Measurements from ENCODE around the gene ZFYVE9.
"Not testable (repeated sequence)": the region's sequence is repeated elsewhere in the genome, so short reads cannot be mapped to it uniquely, and the experiment has no call there.

The ZFYVE9 gene, protein sequence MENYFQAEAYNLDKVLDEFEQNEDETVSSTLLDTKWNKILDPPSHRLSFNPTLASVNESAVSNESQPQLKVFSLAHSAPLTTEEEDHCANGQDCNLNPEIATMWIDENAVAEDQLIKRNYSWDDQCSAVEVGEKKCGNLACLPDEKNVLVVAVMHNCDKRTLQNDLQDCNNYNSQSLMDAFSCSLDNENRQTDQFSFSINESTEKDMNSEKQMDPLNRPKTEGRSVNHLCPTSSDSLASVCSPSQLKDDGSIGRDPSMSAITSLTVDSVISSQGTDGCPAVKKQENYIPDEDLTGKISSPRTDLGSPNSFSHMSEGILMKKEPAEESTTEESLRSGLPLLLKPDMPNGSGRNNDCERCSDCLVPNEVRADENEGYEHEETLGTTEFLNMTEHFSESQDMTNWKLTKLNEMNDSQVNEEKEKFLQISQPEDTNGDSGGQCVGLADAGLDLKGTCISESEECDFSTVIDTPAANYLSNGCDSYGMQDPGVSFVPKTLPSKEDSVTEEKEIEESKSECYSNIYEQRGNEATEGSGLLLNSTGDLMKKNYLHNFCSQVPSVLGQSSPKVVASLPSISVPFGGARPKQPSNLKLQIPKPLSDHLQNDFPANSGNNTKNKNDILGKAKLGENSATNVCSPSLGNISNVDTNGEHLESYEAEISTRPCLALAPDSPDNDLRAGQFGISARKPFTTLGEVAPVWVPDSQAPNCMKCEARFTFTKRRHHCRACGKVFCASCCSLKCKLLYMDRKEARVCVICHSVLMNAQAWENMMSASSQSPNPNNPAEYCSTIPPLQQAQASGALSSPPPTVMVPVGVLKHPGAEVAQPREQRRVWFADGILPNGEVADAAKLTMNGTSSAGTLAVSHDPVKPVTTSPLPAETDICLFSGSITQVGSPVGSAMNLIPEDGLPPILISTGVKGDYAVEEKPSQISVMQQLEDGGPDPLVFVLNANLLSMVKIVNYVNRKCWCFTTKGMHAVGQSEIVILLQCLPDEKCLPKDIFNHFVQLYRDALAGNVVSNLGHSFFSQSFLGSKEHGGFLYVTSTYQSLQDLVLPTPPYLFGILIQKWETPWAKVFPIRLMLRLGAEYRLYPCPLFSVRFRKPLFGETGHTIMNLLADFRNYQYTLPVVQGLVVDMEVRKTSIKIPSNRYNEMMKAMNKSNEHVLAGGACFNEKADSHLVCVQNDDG (N-terminal part only)

DNA sequence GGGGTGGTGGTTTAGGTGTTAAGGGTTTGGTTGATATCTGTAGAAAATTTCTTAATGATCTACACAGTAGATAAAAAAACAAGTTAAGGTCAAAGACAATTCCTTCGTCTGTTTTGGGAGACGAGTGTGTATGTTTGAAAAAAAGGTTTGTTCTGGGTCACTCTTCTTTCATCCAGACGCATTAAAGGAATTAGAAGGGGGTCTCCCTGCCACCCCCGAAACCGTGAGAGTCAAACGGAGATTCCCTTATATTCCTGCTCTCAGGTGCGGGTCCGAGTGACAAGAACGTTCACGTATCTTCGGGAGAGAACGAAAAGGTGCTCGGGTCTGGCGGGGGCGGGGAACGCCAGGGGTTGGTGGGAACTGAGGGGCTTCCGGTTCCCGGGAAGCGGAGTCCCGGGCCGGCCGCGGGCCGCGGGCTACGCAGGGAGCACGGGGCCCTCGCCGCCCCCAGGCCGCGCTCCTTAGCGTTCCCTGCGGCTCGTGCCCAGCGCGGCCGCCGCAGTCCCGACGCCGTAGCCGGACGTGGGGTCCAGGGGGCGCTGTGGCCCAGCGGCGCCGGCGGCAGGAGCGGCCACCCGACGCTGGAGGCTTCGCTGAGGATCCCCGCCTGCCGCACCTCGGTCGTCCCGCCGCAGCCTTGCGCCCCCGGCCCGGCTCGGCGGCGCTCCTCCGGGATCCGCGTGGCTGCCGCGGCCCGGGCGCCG is at the start of gene ZFYVE9:
Gene ZFYVE9 (plus strand): TSS at position 577 of the 707 bp plus-strand sequence. CDS start 91,118 bp downstream, outside the sequence.
- peak in 1 of 2 experiments; percentile 18 for DNase-seq

DNA sequence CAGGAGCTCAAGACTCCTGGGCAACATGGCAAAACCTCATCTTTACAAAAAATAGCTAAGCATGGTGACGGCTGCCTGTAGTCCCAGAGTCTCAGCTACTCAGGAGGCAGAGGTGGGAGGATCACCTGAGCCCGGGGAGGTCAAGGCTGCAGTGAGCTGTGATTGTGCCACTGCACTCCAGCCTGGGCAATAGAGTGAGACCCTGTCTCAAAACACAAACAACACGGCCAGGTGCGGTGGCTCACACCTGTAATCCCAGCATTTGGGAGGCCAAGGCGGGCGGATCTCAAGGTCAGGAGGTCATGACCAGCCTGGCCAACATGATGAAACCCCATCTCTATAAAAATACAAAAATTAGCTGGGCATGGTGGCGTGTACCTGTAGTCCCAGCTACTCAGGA is 47.6 kb upstream of the ZFYVE9 start:
- DNase-seq = not testable (repeated sequence)

DNA sequence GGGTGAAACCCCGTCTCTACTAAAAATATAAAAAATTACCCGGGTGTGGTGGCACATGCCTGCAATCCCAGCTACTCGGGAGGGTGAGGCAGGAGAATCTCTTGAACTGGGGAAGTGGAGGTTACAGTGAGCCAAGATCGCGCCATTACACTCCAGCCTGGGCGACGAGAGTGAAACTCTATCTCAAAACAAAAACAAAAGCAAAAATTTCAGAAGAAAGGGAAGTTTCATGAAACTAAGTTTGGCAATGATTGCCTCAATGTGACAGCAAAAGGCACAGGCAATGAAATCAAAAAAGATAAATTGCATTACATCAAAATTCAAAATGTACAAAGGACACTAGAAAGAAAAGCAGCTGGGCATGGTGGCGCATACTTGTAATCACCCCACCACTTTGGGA is 45.7 kb upstream of the ZFYVE9 start:
- no peak for DNase-seq

DNA sequence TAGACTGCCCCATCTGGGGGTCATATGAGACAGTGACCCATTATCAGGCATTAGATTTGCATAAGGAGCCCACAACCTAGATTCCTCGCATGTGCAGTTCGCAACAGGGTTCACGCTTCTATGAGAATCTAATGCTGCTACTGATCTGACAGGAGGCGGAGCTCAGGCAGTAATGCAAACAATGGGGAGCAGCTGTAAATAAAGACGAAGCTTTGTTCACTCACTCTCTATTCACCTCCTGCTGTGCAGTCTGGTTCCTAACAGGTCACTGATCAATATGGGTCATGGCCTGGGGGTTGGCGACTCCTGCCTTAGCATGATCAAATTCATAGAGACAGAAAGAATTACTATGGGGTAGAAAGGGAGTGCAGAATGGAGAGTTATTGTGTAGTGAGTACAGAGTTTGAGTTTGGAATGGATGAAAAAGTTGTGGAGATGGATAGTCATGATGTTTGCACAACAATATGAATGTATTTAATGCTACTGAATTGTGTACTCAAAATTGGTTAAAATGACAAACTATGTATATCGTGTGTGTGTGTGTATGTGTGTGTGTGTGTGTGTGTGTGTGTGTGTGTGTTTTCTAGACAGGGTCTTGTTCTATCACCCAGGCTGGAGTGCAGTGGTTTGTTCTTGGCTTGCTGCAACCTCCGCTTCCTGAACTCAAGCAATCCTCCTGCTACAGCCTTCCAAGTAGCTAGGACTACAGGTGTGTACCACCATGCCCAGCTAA is 43.6 kb upstream of the ZFYVE9 start:
- no peak for DNase-seq

DNA sequence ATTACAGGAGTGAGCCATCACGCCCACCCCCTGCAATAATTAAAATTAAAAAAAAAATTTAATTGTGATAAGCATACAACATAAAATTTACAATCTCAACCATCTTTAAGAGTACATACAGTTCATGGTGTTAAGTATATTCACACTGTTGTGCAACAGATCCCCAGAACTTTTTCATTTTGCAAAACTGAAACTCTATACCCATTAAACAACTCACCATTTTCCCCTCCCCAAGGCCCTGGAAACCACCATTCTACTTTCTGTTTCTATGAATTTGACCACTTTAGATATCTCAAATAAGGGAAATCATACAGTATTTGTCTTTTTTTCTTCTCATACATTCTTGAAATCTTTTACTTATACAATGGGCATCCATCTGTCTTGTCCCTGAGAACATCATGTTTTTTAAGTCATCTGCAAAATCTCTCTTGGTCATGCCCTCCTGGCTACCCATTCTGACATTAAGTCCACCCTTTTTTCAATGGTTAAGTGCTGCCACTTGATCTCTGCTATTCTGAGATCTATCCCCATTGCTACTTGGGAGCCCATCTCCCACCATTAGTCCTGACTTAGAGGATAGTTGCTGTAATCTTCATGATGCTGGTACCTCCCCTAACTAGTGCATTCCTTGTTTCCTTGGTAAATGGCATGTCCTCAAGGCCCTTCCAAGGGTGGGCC is 39.4 kb upstream of the ZFYVE9 start:
- no peak for DNase-seq

DNA sequence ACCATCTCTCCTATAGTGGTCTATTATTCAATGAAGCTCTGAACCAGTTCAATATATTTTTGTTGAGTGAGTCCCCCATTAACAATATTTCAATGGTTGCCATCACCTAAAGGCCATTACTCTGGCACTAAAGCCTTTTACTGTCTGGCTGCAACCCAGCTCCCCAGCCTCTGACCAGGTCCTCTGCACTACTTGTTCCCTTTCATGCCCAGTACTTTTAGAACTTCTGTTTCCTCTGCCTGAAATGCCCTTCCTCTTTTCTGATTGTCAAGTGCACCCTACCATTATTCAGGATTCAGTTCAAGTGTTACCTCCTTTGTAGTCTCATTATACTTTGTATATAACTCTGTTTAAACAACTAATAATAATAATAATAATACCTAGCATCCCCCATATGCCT is 30.4 kb upstream of the ZFYVE9 start:
- DNase-seq = no peak

DNA sequence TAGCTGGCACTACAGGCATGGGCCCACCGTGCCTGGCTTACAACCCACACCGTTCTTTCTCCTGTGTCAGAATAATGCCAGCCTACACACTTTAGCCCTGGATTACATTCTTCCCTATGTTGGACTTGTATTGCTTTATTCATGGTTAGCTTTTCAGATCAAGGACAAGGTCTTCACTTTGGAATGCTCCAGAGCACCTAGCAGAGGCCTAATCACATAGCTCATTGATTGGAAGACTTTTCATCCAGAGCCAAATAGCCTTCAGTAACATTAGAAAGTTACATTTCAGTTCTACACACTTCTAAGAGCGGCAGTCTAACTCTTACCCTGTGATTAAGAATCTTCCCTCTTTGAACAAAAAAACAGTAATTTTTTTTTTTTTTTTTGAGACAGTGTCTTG is 29.4 kb upstream of the ZFYVE9 start:
- DNase-seq = no peak

DNA sequence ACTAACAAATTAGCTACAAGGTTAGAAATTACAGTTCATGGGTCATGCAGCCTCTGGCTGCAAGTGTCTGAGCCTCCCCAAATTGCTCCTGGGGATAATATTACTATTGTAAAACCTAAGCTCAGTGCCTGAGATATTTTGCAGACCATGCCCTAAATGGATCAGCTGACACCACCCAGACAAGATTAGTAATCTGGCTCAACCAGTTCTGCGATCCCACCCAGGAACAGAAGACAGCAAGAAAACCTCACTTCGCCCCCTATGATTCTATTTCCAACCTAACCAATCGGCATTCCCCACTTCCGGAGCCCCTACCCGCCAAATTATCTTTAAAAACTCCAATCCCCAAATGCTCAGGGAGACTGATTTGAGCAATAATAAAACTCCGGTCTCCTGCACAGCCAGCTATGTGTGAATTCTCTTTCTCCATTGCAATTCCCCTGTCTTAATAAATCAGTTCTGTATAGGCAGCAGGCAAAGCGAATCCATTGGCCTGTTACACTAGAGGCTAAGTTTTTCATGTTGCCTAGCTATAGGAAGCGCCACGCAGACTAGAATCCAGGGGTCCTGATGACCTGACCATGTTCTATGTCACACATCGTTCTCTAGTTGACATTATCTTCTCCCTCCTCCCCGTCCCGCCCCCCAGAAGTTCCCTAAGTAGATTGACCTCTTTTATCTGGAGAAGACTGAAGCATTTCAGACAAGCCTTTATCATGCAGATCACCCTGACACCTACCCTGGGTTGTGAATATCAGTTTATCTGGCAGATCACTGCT is 22.4 kb upstream of the ZFYVE9 start:
- DNase-seq = no peak

DNA sequence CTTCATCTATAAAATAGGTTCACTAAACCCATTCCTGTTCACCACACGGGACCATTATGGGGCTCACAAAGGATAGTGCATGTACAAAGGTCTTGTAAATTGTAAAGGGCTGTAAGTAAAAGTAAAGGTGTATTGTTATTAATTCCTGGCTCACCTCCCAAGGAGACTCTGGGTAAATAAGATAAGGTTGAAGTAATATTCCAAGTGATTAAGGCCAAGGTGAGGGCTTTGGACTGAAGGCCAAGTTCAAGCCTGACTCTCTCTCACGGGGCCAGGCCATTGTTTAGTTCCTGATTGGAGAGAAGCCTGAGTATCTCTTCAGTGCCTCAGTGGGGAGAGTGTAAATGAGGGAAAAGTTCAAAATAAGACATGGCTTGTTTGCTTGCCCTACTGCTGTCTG is 19.5 kb upstream of the ZFYVE9 start:
- no peak for DNase-seq

DNA sequence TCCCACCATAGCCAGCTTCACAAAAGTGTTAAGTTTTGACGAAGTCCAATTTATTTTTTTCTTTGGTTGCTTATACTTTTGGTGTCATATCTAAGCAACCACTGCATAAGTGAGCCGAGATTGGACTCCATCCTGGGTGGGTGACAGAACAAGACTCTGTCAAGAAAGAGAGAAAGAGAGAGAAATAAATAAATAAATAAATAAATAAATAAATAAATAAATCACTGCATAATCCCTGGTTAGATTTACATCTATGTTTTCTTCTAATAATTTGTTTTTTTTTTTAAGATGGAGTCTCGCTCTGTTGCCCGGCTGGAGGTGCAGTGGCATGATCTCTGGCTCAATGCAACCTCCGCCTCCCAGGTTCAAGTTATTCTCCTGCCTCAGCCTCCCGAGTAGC is 18.3 kb upstream of the ZFYVE9 start:
- DNase-seq = no peak

DNA sequence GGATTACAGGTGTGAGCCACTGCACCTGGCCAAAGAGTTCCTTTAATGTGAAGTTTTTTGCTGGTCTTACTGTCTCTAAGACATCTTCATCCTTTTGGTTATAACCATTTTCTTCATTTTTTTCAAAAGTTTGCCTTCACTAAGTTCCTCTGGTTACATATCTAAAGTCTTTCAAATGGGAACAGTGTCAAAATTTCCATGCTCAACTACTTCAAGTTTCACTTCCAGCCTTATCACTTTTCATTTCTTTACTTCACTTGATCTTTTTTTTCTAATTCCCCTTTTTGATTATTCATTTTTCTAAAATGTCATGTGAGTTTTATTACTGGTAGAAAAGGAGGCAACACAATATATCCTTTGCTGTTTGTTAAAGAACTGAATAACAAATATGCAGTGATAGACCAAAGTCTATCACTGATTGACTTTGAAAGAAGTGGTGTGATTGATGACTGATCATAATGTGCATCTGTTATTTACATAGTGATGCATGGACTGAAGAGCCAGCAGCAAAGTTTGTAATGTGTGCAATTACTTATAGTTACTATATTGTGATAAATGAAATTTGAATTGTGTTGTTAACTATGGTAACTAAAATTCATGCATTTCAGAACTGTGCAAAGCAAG is 16.0 kb upstream of the ZFYVE9 start:
- DNase-seq = no peak

DNA sequence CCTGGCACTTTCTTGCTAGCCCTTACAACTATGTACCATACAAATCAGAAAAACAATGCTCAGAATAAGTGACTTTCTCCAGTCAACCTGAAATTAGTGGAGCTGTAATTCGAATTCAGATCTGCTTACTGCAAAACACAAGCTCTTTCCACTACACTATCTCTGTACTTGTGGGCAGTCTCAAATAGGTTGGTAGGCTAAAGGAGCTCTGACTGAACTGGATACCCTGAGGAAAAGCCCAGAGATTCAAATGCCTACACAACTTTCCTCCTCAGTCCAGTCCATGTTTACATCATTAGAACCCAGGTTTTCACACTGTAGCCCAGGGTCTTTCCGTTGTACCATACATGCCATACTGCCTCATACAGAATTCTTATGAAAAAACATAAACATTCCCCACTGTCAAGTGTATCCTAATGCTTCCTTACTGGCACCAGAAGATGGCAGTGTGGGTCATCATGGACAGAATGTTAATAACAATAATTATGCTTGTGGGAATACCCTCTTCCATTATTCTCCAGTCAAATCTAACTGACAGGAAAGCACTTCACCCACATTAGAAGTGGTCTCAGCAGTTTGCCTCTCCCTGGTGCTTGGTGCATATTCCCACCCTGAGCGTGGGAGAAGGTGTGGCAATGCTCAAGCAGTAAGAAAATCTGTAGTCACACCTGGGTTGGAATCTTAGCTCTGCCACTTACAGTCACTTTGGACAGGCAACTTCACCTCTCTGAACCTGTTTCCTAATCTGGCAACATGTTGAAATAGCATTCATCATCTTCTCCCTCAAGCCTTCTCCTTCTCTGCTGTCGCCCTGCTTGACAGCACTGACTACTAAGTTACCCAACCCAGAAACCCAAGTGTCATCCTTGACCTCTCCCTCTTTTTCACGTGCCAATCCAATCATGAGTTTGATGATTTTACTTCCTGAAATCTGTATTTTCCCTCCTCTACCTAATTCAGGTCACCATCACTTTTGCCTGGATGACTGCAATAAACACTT is 14.4 kb upstream of the ZFYVE9 start:
- peak in 1 of 2 experiments; percentile 15 for DNase-seq

DNA sequence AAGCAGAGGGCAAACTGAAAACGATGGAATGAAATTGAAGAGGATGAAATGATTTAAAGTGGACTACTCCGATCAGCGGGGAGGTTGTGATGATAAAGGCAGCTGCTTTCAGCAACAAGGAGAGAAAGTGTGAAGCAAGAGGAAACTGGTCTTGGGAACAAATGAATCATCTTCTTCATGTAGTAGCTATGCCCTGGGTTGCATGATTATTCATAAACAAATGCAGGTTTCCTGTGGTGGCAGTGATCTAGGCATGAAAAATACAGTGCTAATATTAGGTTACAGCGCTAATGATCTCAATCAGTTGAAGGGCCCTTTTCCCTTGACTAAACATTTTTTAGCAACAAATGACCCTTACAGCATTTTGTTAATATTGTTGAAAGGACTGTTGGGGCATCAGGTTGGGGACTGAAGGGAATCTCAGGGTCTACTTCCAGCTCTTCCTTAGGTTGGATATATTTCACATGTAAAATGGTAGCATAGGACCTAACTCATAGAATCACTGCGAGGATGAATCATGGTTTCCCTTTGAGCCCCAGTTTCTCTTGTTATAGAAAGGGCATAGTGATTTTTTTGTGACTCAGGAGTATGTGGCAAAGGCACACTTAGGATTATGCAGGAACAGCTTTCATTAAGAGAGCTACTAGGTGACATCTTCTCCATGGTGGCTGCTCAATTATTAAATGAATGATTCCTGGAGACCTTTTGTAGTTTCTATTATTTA is 1.9 kb upstream of the ZFYVE9 start:
- DNase-seq = no peak

DNA sequence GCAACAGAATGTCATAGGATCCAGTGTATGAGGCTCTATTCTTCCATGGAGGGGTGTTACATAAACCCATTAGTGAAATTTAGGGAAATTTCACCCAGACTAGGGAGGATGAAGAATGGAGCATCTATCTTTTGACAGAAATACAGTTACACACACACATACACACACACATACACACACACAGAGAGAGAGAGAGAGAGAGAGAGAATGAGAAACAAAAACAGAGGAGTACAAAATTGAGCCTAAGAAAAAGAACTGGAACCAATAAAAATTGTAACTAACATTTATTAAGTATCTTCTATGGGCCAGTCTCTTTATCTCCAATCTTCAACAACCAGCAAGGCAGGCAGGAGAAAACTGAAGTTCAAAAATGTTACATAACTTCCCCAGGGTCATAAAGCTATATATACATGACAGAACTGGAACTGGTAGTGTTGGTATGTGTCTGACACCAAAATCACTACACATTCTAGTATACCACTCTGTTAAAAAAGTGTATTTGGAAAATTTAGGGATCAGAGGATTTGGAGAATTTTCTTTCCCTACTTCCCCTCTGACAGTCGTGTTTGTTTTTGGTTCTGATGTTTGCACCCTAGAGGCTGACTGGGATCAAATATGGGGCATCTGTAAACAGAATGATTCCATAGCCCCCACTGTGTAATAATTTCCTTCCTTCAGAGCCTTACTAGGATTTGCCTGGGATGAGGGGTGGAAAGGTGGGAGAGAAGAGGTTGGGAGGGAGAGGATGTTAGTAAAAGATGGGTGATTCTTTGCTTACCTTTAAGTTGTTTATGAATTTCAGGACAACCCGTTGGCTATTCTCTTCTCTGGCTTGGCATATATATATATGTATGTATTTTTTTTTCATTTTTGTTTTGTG is 1.0 kb upstream of the ZFYVE9 start:
- peak in 1 of 2 experiments; percentile 27 for DNase-seq

DNA sequence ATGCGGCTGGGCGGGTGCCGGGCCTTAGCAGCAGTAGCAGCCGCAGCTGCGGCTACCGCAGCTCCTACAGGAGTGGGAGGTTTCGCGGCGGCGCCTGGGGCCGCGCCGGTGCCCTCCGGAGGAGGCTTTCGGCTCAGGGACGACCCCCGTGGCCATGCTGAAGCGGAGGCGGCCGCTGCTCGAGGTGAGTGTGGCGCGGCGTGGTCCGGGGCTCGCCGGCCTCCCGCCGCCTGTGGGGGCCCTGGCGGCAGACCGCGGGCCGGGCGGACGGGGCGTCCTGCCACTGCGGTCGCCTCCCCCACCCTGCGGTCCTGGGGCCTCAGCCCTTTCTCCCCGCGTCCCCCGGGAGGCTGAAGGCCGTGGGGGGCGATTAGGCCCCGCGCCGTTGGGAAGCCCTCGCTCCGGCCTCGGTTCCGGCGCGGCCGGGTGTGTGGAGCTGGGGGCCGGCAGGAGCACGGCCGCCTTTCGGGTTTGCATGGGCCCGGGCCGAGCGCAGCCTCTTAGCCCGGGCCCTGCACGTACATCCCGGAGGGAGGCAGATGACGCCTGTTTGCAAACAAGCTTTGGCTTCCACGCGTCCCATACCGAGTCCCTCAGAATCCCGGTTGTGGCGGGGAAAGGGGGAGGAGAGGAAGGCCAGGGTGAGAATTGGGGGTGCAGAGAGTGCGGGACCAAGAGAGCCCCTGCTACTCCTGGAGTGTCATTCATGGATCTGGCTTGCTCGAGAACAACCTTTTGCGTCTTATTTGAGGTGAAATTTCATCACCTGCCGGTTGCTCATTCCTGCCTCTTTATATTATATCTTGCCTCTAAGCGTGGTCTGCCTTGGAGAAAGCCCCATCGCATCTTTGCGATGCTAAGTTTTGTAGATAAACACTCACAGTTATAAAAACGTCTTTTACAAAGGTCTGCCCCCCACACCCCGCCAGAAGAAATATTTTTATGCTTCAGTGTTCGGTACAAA is 613 bp downstream of the ZFYVE9 start:
- no peak for DNase-seq

DNA sequence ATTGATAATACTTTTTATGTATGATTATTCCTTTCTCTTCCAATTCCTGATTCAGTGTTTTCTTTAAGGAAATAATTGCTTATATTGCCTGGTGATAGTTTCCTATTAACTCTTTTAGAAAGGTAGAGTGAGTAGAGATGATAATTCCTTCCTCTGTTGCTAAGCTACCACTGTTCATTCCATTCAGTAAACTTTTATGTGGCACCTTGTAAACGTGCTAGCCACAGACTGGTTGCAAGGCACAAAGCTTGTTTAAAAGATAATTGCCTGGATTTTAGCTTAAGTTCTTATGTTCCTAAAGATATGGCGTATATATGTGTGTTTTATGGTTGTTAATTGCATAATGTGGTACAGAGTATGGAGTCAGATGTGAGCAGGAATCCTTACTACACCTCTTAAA is 3.2 kb downstream of the ZFYVE9 start:
- DNase-seq = no peak

All from cerebellar nuclear complex (tissue), 1 donor.